Adipose tissue (tissue), 3 donors: Measurements from ENCODE around the gene RNU1-3. TPM values are rescaled to one million over a fixed set of nuclear protein-coding genes. Genes with fewer than 3 reads are reported as not detected.
"Not testable (repeated sequence)": the region's sequence is repeated elsewhere in the genome, so short reads cannot be mapped to it uniquely, and the experiment has no call there.

Experiments
- H3K27ac ChIP-seq: one replicate; pipeline ENCODE4 v1.5.1; 2013; ENCODE audit warnings: low read depth, low read length
- WGBS, 3 donors: extraction: QIAGEN DNeasy Blood & Tissue Kit; methylation state at CpG; one replicate each; pipeline ENCODE4 v1.1.7; 2013; 5-methylcytosine and 5-hydroxymethylcytosine counted together
- polyA plus RNA-seq, 3 donors: library from polyadenylated mRNA; stranded (reverse); fragments of 200-250 nt; gene quantifications; one replicate each; pipeline ENCODE4 v1.2.3, GENCODE V29; 2013
- donor health status: healthy with polysubstance abuse.
- donor health status: Bipolar disorder and iron deficiency.
- donor health status: healthy.

The RNU1-3 gene
- polyA plus RNA-seq, 3 donors: not detected

DNA sequence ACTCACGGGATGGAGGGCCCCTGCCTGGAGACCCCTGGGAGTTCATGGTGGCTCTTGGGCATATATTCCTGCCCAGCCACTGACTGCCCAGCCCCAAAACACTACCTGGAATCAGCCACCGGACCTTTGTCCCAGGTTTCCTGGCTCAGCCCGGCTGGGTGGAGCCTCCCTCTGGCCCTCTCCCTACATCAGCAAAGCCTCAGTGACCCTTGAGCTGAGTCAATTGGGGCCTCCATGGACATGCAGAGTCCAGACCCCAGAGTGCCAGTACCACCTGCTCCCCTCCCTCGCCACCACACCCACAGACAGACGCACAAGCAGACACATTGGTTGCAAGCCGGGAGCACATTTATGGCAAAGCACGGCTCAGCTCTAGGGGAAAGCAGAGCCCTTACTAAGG is 30.4 kb upstream of the RNU1-3 start:
- not testable (repeated sequence) for H3K27ac ChIP-seq
- WGBS, 3 donors: 61 to 86% (median 68%) methylated on average over 2 to 4 of the region's 7 CpGs

DNA sequence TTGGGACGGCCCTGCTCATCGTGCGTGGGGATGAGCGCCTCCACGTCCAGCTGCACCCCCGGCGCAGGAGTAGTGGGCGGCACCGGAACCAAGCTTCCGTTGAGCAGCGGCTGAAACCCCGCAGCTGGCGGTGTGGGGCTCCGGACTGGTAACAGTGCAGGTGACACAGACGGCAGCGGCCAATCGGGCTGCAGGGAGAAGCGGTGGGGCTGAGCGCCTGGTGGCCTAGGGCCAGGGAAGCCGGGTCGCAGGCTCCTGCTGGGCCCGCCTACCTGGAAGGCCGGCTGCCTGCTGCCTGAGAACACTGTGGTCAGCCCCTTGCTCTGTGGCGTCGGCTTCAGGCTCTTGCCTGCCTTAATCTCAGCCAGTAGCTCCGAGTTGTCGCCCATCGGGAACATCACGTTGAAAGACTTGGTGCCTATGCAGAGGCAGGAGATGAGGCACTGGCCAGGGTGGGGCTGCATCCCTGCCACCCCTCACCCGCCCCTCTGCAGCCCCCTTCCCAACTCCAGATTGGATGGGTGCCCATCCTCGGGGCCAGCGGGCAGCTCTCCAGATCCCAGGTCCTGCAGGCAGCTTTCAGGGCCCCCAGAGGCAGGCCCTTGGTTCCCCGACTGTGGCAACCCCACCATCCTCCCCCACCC is 29.9 kb upstream of the RNU1-3 start:
- H3K27ac ChIP-seq: not testable (repeated sequence)
- 17 to 60% (median 46%) methylated on average over 16 to 22 of the region's 33 CpGs for WGBS, 3 donors

DNA sequence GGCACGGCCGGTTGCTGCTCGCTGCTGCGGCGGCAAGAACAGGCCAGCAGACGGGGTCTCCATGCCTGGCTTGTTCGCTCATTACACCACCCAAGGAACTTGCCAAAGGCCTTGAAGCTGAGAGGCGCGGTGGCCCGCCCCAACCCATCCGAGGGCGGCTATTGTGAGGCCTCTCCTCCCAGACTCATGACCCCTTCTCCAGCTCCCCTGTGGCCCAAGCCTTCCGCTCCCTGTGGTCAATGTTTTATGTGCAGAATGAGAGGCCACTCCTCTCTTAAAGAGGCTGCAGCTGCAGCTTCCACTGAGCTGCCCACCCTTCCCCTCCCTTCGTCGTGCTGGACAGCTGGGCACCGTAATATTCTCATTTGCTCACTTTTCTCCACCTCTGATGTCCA is 27.6 kb upstream of the RNU1-3 start:
- WGBS, 3 donors: no CpG with 5 or more reads among the region's 16 CpGs

DNA sequence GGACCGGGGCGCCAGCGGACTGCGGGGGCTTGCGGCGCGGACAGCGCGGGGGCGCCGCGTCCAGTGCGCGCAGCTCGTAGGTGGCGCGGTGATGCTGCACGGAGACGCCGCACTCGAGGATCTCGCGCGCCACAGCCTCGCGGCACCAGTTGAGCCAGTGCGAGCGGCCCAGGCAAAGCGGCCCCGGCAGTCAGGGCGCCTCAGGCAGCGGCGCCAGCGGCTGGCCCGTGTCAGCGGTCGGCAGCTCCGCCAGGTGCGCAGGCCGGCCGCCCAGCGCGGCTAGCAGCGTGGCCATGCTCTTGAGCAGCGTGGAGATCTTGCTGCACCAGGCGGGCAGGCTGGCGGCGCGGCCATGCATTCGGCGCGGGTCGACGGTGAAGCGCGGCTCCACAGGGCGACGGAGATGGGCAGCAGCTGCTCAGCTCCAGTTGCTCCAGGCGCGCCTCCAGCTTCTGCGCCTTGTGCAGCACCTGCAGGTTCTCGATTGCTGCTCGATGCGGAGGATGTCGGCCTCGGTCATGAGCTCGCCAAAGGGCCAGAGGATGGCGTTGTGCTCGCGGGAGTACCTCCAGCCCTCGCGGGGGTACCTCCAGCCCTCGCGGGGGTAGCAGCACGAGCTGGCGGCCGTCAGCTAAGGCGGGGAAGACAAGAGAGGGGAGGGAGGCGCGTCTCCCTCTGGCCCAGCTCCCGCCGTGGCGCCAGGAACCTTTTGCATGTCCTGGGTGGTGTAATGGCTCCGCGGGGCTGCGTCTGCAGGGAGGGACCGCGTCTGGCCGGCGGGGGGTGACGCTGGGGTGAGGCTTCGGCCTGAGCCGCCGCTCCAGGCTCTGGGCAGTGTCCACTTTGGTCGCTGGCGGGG is 26.9 kb upstream of the RNU1-3 start:
- 4 to 10% (median 6%) methylated on average over 8 to 30 of the region's 96 CpGs for WGBS, 3 donors
- not testable (repeated sequence) for H3K27ac ChIP-seq

More for the DNA sequence above, 27.6 kb upstream of the RNU1-3 start:
- H3K27ac ChIP-seq: not testable (repeated sequence)

DNA sequence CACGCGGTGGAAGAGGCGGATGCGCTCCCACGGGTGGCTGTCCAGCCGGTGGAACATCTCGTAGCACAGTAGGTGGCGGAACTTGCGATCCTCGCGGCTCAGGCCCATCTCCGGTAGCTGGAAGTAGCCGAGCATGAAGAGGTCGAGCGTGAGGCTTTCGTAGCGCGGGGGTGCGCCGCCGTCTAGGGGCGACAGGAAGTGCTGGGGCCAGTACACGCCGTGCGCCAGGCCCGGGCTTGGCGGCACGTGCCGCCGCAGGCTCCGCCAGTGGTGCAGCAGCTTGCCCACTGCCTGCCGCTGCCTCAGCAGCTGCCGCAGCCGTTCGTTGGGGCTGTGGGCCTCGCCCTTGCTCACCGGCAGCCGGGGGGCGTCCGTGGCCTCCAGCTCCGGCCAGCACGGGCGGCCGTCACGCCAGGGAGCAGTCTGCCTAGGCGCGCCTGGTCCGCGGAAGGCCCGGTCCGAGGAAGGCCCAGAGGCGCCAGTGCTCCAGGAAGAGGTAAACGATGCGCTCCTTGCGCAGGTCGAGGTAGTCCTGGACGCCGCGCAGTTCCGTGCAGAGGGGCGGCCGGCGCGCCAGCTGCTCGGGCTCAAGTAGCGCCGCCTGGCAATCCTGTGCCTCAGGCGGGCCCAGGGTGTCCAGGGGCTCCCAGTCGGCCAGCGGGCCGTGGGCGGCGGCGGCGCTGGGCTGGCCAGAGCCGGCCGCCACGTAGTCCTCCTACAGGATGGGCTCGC is 26.1 kb upstream of the RNU1-3 start:
- 0 to 8% (median 1%) methylated on average over 1 to 17 of the region's 79 CpGs for WGBS, 3 donors

DNA sequence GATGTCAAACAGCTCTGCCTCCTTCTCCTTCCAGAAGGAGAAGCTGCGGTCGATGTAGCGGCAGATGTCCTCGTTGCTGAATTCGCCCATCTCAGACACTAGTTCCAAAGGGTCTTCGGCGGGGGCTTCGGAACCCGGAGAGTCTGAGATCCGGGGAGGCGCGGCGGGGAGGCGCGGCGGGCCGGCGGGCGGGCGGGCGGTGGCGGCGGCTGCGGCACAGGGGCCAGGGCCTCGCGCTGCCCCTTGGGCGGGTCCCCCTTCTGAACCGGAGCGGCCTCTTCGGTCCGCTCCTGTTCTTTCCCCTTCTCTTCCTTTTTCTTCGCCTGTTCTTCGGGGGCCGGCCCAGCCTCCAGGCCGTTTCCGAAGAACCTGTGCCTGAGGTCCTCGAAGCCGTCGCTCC is 25.5 kb upstream of the RNU1-3 start:
- not testable (repeated sequence) for H3K27ac ChIP-seq
- WGBS, 3 donors: 11 to 28% (median 26%) methylated on average over 3 to 22 of the region's 39 CpGs

More for the DNA sequence above, 26.1 kb upstream of the RNU1-3 start:
- H3K27ac ChIP-seq: not testable (repeated sequence)

DNA sequence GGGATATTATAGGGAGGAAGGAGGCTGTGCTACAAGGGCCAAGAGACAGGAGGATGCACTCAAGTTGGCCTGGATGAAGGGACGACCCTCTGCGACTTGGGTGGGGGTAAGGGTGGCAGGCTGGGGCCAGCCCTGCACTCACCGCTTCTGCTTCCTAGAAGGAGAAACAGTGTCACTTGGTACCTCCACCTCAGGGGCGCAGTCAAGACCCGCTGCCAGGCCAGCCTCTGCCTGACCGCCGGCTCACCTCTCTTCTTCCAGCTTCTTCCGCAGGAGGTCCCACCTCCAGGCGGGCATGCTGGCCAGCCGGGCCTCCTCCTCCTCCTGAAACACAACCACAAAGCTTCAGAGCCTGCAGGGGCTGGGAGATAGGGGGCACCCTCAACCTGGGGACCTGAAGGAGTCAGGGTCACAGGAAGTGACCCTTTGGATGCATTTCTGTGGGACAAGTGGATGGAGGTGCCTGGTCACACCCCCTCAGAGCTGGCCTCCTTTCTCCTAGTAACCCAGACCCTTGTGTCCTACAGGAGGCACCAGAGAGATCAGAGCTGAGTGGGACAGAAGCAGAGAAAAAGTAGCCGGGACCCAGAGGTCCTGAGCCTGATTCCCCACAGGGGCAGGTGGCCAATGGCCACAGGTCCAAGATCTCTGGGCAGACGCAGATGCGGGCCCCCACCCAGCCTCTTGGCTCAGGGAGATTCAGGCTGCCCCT is 24.4 kb upstream of the RNU1-3 start:
- H3K27ac ChIP-seq: not testable (repeated sequence)
- 87 to 90% methylated on average over 4 to 5 of the region's 13 CpGs; no CpG with 5 or more reads in 1 of the 3 donors for WGBS, 3 donors

DNA sequence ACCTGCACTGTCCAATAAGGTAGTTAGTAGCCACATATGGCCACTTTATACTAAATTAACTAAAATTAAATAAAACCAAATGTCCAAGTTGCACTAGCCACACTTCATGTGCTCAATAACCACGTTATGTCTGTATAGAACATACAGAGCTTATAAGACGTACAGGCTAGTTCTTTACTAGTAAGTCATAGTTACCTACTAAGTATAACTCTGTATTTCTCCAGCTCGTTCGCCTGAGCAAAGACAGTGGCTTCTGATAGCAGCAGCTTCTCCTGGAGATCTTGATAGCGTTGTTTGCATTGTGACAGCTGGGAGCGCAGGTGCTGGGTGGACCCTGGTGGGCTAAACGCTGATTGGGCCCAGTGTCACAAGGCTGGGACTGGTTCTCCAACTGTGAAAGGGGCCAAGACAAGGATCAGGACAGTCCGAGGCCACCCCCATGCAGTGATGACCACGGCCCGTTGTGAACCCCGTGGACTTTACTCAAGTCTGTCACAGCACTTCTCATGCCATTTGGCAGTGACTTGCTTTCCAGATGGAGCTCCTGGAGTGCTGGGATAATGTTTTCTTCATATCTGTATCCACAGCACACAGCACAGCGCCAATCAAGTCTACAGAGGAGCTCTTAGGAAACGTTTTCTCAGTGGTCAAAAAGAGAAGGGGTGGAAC is 20.5 kb upstream of the RNU1-3 start:
- WGBS, 3 donors: 70 to 82% (median 78%) methylated on average over 13 of the region's 13 CpGs

DNA sequence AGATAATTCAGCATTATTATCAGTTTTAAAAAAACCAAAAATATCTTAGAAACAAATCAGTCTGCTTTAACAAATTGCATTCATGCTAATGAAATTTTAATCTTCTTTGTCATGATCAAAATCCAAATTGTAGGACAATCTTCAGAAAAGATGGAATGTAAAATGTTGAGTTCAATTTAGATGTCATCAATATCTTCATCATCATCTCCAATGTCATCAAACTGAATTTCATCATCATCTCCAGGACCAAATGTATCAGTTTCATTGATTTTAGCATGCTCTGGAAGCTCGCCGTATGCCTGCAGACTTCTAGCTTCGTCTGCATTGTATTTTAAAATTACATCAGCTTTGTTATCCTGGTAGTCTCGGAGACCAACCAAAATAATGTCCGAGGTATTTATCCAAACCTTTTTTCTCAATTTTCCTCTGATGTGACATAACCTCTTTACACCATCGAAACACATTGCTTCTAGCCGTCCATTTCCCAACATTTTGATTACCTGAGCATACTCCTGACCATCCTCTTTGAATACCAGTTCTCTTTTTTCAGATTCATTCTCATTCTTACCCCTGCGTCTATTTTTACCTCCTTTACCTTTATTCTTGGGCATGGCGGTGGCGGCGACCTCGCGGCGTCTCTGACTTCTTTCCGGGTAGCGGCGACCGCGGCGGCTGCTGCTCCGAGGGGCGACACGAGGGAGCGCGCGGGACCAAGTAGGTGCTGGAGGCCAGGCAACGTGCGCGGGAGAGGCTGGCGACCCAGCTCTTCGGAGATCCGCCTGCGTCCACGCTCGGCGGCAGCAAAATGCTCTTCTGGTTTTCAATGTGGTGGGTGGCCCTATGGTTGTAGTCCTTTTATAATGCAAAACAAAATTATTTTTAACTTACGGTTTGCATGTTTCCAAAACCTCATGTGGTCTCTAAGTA is 19.0 kb upstream of the RNU1-3 start:
- not testable (repeated sequence) for H3K27ac ChIP-seq
- WGBS, 3 donors: 37 to 72% (median 58%) methylated on average over 28 to 35 of the region's 37 CpGs

More for the DNA sequence above, 20.5 kb upstream of the RNU1-3 start:
- not testable (repeated sequence) for H3K27ac ChIP-seq

DNA sequence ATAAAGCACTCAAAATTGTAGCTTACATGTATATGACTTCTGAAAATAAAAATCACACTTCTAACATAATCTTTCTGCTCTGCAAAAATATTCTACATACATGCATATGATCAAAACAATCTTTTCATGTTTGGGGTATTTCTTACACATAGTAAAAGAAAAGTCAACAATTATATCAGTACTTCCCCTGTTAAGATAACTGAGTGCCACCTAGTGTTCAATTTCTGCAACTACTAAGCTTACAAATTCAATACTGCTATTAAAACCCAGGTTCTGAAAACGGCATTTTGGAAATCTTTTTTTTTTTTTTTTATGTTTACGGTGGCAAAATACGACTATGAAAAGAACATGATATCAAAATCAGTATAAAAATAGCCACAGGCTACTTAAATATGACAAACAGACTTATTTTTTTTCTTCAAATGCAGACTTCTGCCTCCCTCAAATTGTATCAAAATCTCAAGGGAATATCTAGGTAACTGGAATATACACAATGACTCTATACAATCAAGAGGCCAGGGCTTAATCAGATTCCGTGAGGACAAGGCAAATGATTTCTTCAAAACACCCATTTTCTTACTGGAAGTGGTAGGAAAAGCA is 18.1 kb upstream of the RNU1-3 start:
- H3K27ac ChIP-seq: not testable (repeated sequence)
- WGBS, 3 donors: 0 to 2% methylated on average over 1 to 3 of the region's 4 CpGs; no CpG with 5 or more reads in 1 of the 3 donors

DNA sequence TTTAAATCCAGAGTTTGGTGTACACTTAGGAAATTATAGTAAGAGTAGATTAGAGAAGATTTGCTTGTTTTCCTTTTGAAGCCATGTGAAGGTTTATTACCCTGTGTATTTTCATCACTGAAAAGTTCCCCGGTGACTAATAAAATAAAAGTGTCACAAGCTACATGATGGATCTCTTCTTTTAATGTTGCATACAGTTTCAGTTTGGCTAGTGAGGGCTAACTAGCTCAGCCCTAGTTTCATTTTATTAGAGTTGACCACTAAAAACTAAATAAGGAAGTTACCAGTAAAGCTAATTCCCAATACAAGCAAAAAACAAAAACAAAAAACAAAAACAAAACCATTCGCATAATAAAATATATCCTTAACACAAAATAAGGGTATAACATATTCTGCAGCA is 17.4 kb upstream of the RNU1-3 start:
- not testable (repeated sequence) for H3K27ac ChIP-seq
- WGBS, 3 donors: 8 to 38% (median 23%) methylated on average over 1 of the region's 2 CpGs

DNA sequence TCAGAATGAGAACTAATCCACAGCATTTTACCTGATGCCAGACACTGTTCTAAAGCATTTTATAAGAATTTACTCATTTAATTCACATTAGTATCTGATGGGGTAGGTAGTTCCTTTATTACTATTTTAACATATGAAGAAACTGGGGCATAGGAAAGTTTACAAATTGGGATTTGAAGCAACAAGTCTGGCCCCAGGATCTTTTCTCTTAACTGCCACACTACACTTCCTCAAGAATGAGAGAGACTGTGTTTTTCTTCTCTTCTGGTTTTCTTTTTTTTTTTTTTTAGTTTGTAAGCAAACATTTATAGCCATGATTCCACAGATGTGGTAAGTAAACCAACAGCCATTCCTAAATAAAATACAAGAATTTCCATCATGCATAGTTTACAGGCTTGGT is 16.1 kb upstream of the RNU1-3 start:
- not testable (repeated sequence) for H3K27ac ChIP-seq

DNA sequence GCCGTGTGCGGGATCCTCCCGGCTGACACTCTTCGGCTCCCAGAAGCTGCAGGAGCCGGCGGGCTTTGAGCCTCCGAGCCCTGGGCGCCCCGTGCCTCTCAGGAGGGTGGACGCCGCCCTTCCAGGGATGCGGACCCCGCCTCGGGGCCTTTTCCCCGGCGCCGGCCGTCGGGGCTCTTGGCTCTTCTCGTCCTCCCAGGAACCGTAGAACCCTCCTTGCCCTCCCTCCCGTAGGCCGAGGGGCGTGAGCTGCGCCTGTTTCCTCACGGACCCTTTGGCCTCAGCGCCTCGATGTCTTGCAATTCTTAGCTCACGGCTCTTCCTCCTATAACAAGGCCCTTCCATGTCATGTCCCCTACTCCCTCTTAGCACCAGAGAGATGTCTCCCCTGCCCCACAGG is 13.6 kb upstream of the RNU1-3 start:
- 34 to 47% (median 37%) methylated on average over 14 to 18 of the region's 29 CpGs for WGBS, 3 donors
- H3K27ac ChIP-seq: not testable (repeated sequence)

DNA sequence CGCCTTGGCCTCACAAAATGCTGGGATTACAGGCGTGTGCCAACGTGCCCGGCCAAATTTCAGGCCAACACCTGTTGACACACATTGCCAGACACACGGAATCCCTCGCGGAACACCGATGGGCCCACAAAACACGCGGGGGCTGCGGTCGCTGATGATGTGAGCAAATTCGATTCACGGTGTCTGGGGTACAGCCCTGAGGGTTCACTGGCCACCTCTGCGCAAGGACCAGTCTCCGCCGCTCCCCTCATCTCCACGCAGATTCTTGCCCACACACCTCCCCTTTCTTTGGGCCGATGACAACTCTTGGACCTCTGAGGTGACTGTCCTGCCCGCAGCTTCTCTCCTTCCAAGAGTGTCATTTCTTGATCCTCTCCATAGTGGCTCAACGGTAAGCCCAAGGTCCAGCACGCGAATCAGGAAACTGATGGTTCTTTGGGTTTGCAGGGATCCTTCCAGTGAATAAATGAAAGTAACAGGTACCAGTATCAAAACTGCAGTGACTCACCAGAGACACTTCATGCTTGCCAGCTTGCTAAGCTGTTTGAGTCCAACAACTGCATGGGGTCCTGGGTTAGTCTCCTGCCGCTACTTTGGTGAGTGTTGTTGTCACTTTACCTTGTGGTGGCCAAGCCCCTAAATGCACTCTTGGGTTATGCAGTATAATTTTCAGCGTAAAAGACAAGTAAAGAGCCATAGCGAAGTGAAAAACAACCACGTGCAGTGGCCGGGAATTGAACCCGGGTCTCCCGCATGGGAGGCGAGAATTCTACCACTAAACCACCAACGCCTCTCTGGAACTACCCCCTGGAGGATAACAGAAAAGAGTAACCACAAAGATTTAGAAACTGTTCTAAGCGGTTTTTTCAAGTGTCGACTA is 11.0 kb upstream of the RNU1-3 start:
- WGBS, 3 donors: 63 to 67% (median 65%) methylated on average over 34 of the region's 34 CpGs

DNA sequence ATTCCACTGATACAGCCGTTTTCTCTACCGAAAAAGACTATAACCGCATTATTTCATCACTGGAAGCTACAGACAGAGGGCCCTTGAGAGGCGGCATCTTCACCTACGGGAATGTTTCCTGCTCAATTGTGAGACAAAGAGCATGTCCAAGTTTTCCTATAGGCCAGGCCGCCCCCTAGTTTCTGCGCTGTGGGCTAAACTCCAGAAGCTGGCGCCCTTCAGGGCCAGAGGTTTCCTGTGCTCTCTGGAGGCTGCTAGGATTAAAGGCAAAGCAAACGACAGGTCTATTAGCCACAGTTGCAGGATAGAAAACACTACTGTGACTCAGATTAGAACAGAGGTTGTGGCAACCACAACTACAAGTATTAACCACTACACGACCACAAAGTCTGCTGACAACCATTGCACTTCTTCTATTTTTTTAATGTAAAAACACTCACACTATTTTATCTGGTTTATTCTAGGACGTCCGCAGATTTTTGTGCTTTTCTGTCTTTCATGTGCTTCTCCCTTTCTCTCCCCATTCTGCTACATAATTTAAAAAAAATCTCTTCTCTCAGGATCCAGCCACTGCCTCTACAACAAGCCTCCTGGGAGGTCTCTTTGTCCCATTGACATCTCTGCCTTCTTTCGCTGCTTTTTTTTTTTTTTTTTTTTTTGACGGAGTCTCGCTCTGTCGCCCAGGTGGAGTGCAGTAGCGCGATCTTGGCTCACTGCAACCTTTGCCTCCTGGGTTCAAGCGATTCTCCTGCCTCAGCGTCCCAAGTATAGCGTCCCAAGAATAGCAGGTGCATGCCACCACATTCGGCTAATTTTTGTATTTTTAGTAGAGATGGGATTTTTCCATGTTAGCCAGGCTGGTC is 10.1 kb upstream of the RNU1-3 start:
- not testable (repeated sequence) for H3K27ac ChIP-seq
- WGBS, 3 donors: 58 to 78% (median 59%) methylated on average over 22 of the region's 22 CpGs

More for the DNA sequence above, 11.0 kb upstream of the RNU1-3 start:
- no peak overlapping the region for H3K27ac ChIP-seq
